A549 (cell line): ENCODE measurements around the gene ATP8A1. TPM values are rescaled to one million over a fixed set of nuclear protein-coding genes. Genes with fewer than 3 reads are reported as not detected.

Source experiments
- ATAC-seq, 2 experiments: fragments of 200-7000 bp in 1 of 2; fragments of >200 bp in 1 of 2; cut with Nextera tagmentation in 1 of 2; cut with Tn5 transposase in 1 of 2; 3 replicates each; pipeline versions ENCODE4 v1.8.0 to v1.9.1; 2018 to 2020; ENCODE audit warnings: mild to moderate bottlenecking in 1 of 2, moderate library complexity in 1 of 2
- CTCF ChIA-PET: fragments of 300-600 bp; sonication (Branson Sonifier 250); formaldehyde crosslinking; extraction: SDS; loops from one replicate; lab custom pipeline; 2021; ENCODE audit warnings: antibody characterized with exemption, inconsistent platforms; lab: Yijun Ruan, JAX
- POLR2A ChIA-PET: fragments of 350-600 bp; formaldehyde crosslinking; extraction: SDS; loops from one replicate; lab custom pipeline; 2021; ENCODE audit warnings: antibody characterized with exemption, inconsistent platforms; lab: Yijun Ruan, JAX
- DNase-seq, 2 experiments: peaks; one replicate each; pipeline versions ENCODE4 v3.0.0 to v3.0.0-alpha.2; 2011 to 2016; ENCODE audit warnings: low read depth in 1 of 2, low spot score in 1 of 2
- FAIRE-seq: peaks from 2 replicates; lab custom pipeline; 2011; peaks lifted over from hg19 to GRCh38; lab: Jason Lieb, UNC
- H3K27ac ChIP-seq, 2 experiments: fragments of >200 bp; sonication (Bioruptor Twin); formaldehyde crosslinking; 3 replicates each; pipeline ENCODE4 v1.5.1; 2016 to 2017
- H3K4me1 ChIP-seq: fragments of >200 bp; sonication (Bioruptor Twin); formaldehyde crosslinking; 3 replicates; pipeline ENCODE4 v1.6.1; 2016
- H3K4me2 ChIP-seq: fragments of >200 bp; sonication (Bioruptor Twin); formaldehyde crosslinking; 3 replicates; pipeline ENCODE4 v1.6.1; 2016
- H3K4me3 ChIP-seq: fragments of >200 bp; sonication (Bioruptor Twin); formaldehyde crosslinking; 3 replicates; pipeline ENCODE4 v1.5.1; 2016
- H3K9me3 ChIP-seq: fragments of >200 bp; sonication (Bioruptor Twin); formaldehyde crosslinking; 3 replicates; pipeline ENCODE4 v1.6.1; 2016
- CHD2 ChIP-seq: fragments of 150-350 bp; IDR thresholded peaks from 2 replicates; pipeline ENCODE4 v1.6.1; 2014; ENCODE audit warnings: low read length; ENCODE audit not compliant: partially characterized antibody
- CHD4 ChIP-seq: fragments of 200-600 bp; sonication (generic); IDR thresholded peaks from 2 replicates; pipeline ENCODE4 v1.6.1; 2016; ENCODE audit warnings: antibody characterized with exemption, mild to moderate bottlenecking, borderline replicate concordance
- EHF ChIP-seq: fragments of 250-450 bp; sonication (Bioruptor Pico); IDR thresholded peaks from 2 replicates; pipeline ENCODE4 v1.5.0; 2020; ENCODE audit warnings: mild to moderate bottlenecking
- GATA3 ChIP-seq: IDR thresholded peaks from 2 replicates; pipeline ENCODE4 v1.6.1; 2012; ENCODE audit warnings: borderline replicate concordance
- HEYL ChIP-seq: fragments of 250-450 bp; sonication (Bioruptor Pico); IDR thresholded peaks from 2 replicates; pipeline ENCODE4 v1.8.0; 2021; ENCODE audit warnings: mild to moderate bottlenecking, moderate library complexity
- HOXA7 ChIP-seq: fragments of 250-450 bp; sonication (Bioruptor Pico); IDR thresholded peaks from 2 replicates; pipeline ENCODE4 v1.5.0; 2020; ENCODE audit warnings: mild to moderate bottlenecking, moderate library complexity
- HOXB13 ChIP-seq: fragments of 250-450 bp; sonication (Bioruptor Pico); IDR thresholded peaks from 2 replicates; pipeline ENCODE4 v1.5.0; 2020; ENCODE audit warnings: low read depth, mild to moderate bottlenecking, moderate library complexity
- HOXB5 ChIP-seq: fragments of 250-450 bp; sonication (Bioruptor Pico); IDR thresholded peaks from 2 replicates; pipeline ENCODE4 v1.5.0; 2020; ENCODE audit warnings: mild to moderate bottlenecking, moderate library complexity
- KDM5A ChIP-seq: fragments of 200-600 bp; sonication (generic); IDR thresholded peaks from 2 replicates; pipeline ENCODE4 v1.6.1; 2016; ENCODE audit warnings: antibody characterized with exemption, mild to moderate bottlenecking
- MYC ChIP-seq: IDR thresholded peaks from 2 replicates; pipeline ENCODE4 v1.6.1; 2012; ENCODE audit warnings: mild to moderate bottlenecking, inconsistent platforms, low read length, improper control_type of control experiment, borderline replicate concordance
- RFX5 ChIP-seq: fragments of 450-650 bp; IDR thresholded peaks from 2 replicates; pipeline ENCODE4 v1.7.1; 2014; ENCODE audit warnings: antibody characterized with exemption, mild to moderate bottlenecking, moderate library complexity
- TFCP2L1 ChIP-seq: fragments of 250-450 bp; sonication (Bioruptor Pico); IDR thresholded peaks from 2 replicates; pipeline ENCODE4 v1.5.0; 2021; ENCODE audit warnings: mild to moderate bottlenecking
- ZC3H11A ChIP-seq: fragments of 450-650 bp; IDR thresholded peaks from 2 replicates; pipeline ENCODE4 v1.6.1; 2014; ENCODE audit warnings: antibody characterized with exemption, mild to moderate bottlenecking
- ZFP36 ChIP-seq: fragments of 450-650 bp; IDR thresholded peaks from 2 replicates; pipeline ENCODE4 v1.6.1; 2014; ENCODE audit warnings: borderline replicate concordance; ENCODE audit not compliant: partially characterized antibody
- WGBS: methylation state at CpG from one replicate; pipeline ENCODE4 v1.1.6; 2017; ENCODE audit errors: missing lambda C conversion rate; 5-methylcytosine and 5-hydroxymethylcytosine counted together
- polyA plus RNA-seq, 4 experiments: library from polyadenylated mRNA; depleted of rRNA in 3 of 4; stranded (reverse); fragments of >200 nt; fragmentation: RNase III in 1 of 4; extraction: RNeasy Plus Mini Kit Qiagen cat#74134 plus additional on column Dnase treatment in 1 of 4; gene quantifications; 2 replicates in 3 of 4; 3 replicates in 1 of 4; pipeline ENCODE4 v1.2.3, GENCODE V29; 2011 to 2017
- TF ChIP-seq, protein P1 (sequence below): IDR thresholded peaks from 2 replicates; pipeline ENCODE4 v1.6.1; 2012; ENCODE audit warnings: low read depth, borderline replicate concordance
- TF ChIP-seq, protein P2 (sequence below): fragments of >200 bp; sonication (Bioruptor Twin); formaldehyde crosslinking; IDR thresholded peaks from 3 replicates; pipeline ENCODE4 v1.6.1; 2016
- TF ChIP-seq, protein P3 (sequence below): IDR thresholded peaks from 2 replicates; pipeline ENCODE4 v1.6.1; 2012
- TF ChIP-seq, protein P4 (sequence below): fragments of 200-600 bp; sonication (generic); IDR thresholded peaks from 2 replicates; pipeline ENCODE4 v1.6.1; 2016; ENCODE audit warnings: antibody characterized with exemption, mild to moderate bottlenecking, moderate library complexity
- TF ChIP-seq, protein P5 (sequence below): fragments of 450-650 bp; IDR thresholded peaks from 2 replicates; pipeline ENCODE4 v1.6.1; 2014; ENCODE audit warnings: antibody characterized with exemption

The ATP8A1 gene
- polyA plus RNA-seq, 2 of the 4 experiments (the other 2 are of a cell fraction) = 0.06 to 0.25 TPM

DNA sequence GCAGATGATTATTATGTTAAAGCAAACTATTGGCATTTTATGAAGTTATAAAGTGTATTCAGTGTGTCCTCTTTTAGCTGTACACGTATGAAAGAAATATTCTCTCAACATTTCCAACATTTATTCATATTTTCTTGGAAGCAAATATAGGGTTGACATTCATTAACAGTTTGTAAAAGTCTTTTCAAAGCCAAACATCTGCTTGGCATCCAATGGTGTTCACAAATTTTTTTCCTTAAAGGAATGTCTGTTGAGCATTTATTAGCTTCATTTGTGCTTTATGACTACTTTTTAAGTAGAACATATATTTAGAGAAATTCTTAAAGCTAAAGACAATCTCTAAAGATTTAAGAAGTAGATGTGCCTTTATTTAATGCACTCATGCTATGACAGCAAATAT is 176.6 kb downstream of the ATP8A1 start (continued):
- TF ChIP-seq HOXB13 (CRISPR knock-in tag) = no peak
- no peak for TF ChIP-seq HOXA7 (CRISPR knock-in tag)
- TF ChIP-seq, protein P1, sequence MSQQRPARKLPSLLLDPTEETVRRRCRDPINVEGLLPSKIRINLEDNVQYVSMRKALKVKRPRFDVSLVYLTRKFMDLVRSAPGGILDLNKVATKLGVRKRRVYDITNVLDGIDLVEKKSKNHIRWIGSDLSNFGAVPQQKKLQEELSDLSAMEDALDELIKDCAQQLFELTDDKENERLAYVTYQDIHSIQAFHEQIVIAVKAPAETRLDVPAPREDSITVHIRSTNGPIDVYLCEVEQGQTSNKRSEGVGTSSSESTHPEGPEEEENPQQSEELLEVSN = no peak
- TF ChIP-seq, protein P2, sequence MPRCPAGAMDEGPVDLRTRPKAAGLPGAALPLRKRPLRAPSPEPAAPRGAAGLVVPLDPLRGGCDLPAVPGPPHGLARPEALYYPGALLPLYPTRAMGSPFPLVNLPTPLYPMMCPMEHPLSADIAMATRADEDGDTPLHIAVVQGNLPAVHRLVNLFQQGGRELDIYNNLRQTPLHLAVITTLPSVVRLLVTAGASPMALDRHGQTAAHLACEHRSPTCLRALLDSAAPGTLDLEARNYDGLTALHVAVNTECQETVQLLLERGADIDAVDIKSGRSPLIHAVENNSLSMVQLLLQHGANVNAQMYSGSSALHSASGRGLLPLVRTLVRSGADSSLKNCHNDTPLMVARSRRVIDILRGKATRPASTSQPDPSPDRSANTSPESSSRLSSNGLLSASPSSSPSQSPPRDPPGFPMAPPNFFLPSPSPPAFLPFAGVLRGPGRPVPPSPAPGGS = no peak

DNA sequence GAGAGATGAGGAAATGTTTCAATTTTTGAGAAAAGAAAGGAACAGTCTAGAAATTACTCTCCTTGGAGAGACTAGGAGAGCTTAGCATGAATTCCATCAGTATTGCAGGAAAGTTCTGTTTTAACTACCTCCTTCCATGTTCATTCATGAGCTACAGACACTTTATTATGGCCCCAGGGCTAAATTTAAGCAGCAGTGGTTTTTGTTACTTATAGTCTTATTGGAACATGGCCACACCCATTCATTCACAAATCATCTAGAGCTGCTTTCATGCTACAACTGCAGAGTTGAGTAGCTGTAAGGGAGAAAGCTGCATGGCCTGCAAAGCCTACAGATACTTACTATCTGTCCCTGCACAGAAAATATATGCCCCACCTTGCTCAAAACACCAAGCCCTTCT is 178.0 kb downstream of the ATP8A1 start:
- DNase-seq (no peak), FAIRE-seq (no peak), ATAC-seq (no peak)
- ChIA-PET POLR2A (no interaction called here), CTCF (interaction anchor here (1.0 kb wide), 1 partner anchor 19 kb away, joined by 3 read pairs; no protein-coding TSS in a partner anchor)
- no peak overlapping the region for H3K4me3 ChIP-seq
- H3K4me1 ChIP-seq = no peaks in the 10 kb centered on the region
- no peaks in the 10 kb centered on the region for H3K9me3 ChIP-seq
- no peak overlapping the region for H3K4me2 ChIP-seq
- TF ChIP-seq HOXB5 (CRISPR knock-in tag) (no peak), GATA3 (no peak), CHD2 (no peak)
- TF ChIP-seq, protein P3, sequence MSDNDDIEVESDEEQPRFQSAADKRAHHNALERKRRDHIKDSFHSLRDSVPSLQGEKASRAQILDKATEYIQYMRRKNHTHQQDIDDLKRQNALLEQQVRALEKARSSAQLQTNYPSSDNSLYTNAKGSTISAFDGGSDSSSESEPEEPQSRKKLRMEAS = no peak
- H3K27ac ChIP-seq = no peak overlapping the region

DNA sequence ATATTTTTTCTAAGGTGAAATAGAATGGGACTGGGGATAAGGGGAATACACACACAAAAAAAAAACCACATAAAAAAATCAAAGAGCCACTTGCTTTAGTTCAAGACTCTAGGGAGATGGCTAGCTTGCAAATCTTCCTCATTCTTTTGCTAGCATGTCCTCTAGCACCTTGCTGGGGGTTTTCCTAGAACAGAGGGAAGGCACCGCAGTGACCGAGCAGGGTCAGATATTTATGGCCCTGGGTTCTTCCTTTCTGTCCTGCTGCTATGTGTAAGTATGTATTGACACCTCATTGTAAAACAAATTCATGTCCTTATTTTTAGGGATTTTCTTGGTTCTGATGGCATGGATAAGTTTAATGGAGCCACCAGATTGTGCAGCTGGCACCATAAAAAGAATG is 178.4 kb downstream of the ATP8A1 start:
- WGBS = 63% methylated on average over 2 of the region's 2 CpGs
- no peak overlapping the region for H3K27ac ChIP-seq
- ChIA-PET CTCF (no interaction called here), POLR2A (no interaction called here)
- FAIRE-seq = no peak
- no peak for DNase-seq
- no peaks in the 10 kb centered on the region for H3K4me1 ChIP-seq
- H3K4me2 ChIP-seq = no peak overlapping the region
- H3K4me3 ChIP-seq = no peak overlapping the region
- ATAC-seq = no peak
- TF ChIP-seq, protein P4, sequence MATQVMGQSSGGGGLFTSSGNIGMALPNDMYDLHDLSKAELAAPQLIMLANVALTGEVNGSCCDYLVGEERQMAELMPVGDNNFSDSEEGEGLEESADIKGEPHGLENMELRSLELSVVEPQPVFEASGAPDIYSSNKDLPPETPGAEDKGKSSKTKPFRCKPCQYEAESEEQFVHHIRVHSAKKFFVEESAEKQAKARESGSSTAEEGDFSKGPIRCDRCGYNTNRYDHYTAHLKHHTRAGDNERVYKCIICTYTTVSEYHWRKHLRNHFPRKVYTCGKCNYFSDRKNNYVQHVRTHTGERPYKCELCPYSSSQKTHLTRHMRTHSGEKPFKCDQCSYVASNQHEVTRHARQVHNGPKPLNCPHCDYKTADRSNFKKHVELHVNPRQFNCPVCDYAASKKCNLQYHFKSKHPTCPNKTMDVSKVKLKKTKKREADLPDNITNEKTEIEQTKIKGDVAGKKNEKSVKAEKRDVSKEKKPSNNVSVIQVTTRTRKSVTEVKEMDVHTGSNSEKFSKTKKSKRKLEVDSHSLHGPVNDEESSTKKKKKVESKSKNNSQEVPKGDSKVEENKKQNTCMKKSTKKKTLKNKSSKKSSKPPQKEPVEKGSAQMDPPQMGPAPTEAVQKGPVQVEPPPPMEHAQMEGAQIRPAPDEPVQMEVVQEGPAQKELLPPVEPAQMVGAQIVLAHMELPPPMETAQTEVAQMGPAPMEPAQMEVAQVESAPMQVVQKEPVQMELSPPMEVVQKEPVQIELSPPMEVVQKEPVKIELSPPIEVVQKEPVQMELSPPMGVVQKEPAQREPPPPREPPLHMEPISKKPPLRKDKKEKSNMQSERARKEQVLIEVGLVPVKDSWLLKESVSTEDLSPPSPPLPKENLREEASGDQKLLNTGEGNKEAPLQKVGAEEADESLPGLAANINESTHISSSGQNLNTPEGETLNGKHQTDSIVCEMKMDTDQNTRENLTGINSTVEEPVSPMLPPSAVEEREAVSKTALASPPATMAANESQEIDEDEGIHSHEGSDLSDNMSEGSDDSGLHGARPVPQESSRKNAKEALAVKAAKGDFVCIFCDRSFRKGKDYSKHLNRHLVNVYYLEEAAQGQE = no peak
- no peak for TF ChIP-seq ZFP36
- TF ChIP-seq CHD4 = no peak
- TF ChIP-seq HOXA7 (CRISPR knock-in tag) = no peak
- TF ChIP-seq HOXB5 (CRISPR knock-in tag) = no peak
- TF ChIP-seq ZC3H11A = no peak
- no peak for TF ChIP-seq MYC
- no peak for TF ChIP-seq HEYL (CRISPR knock-in tag)
- TF ChIP-seq EHF (CRISPR knock-in tag) = no peak
- no peak for TF ChIP-seq TFCP2L1
- TF ChIP-seq HOXB13 (CRISPR knock-in tag) = no peak
- TF ChIP-seq, protein P5, sequence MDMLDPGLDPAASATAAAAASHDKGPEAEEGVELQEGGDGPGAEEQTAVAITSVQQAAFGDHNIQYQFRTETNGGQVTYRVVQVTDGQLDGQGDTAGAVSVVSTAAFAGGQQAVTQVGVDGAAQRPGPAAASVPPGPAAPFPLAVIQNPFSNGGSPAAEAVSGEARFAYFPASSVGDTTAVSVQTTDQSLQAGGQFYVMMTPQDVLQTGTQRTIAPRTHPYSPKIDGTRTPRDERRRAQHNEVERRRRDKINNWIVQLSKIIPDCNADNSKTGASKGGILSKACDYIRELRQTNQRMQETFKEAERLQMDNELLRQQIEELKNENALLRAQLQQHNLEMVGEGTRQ = no peak
- TF ChIP-seq KDM5A = no peak
- TF ChIP-seq RFX5 = no peak
- TF ChIP-seq GATA3 = no peak
- no peaks in the 10 kb centered on the region for H3K9me3 ChIP-seq
